Measurements from ENCODE around the gene AGAP1. TPM values are rescaled to one million over a fixed set of nuclear protein-coding genes. Genes with fewer than 3 reads are reported as not detected.

The AGAP1 gene
- total and polyA plus RNA-seq, 7 donors = 10.8 to 42.7 (median 18.6) TPM

- 83 to 87% methylated on average over 3 of the region's 3 CpGs for WGBS, 2 donors
- Histone ChIP-seq H3K9me3 (no peaks in the 10 kb centered on the region), H3K27ac (no peak overlapping the region), H3K27me3 (no peaks in the 10 kb centered on the region), H3K4me1 (no peaks in the 10 kb centered on the region), H3K4me3 (no peak overlapping the region), H3K36me3 (no peaks in the 10 kb centered on the region)
- intact Hi-C loops (cut with DNase I) = no loop called here
- no peak for DNase-seq
- no peak for TF ChIP-seq CTCF (IDR thresholded peaks at IDR 0.05)
- TF ChIP-seq POLR2AphosphoS5 (IDR thresholded peaks at IDR 0.05) = no peak
- no peak for TF ChIP-seq POLR2A (IDR thresholded peaks at IDR 0.05)
- TF ChIP-seq EP300 (IDR thresholded peaks at IDR 0.05) = no peak
These were observed 496.5 kb downstream of the AGAP1 start for GRCh38 chr2:235990344-235990743.

GRCh38 chr2:235992024-235992423 is 498.2 kb downstream of the AGAP1 start:
- Histone ChIP-seq H3K4me3 (no peak overlapping the region), H3K9me3 (no peaks in the 10 kb centered on the region), H3K27me3 (no peaks in the 10 kb centered on the region), H3K36me3 (no peaks in the 10 kb centered on the region), H3K27ac (no peak overlapping the region), H3K4me1 (no peaks in the 10 kb centered on the region)
- 96% methylated on average over 20 of the region's 20 CpGs for WGBS, 2 donors
- intact Hi-C loops (cut with DNase I) = no loop called here
- TF ChIP-seq CTCF (IDR thresholded peaks at IDR 0.05) = no peak
- TF ChIP-seq EP300 (IDR thresholded peaks at IDR 0.05) = no peak
- no peak for TF ChIP-seq POLR2A (IDR thresholded peaks at IDR 0.05)
- no peak for DNase-seq

GRCh38 chr2:235996419-235996818 is 502.6 kb downstream of the AGAP1 start:
- no peaks in the 10 kb centered on the region for H3K27me3 ChIP-seq
- H3K27ac ChIP-seq = no peak overlapping the region
- DNase-seq = no peak
- WGBS, 2 donors = 90 to 93% methylated on average over 5 of the region's 5 CpGs
- no peaks in the 10 kb centered on the region for H3K9me3 ChIP-seq
- H3K36me3 ChIP-seq = peaks cover 0 to 3% (median 0%) of the 10 kb centered on the region in 4 donors
- no peaks in the 10 kb centered on the region for H3K4me1 ChIP-seq
- intact Hi-C loops (cut with DNase I) = no loop called here
- no peak overlapping the region for H3K4me3 ChIP-seq
- TF ChIP-seq POLR2A (IDR thresholded peaks at IDR 0.05) = no peak
- no peak for TF ChIP-seq POLR2AphosphoS5 (IDR thresholded peaks at IDR 0.05)
- TF ChIP-seq CTCF (IDR thresholded peaks at IDR 0.05) = no peak

GRCh38 chr2:235999011-235999410 is 505.2 kb downstream of the AGAP1 start:
- intact Hi-C loops (cut with DNase I) = no loop called here
- H3K9me3 ChIP-seq = no peaks in the 10 kb centered on the region

More at GRCh38 chr2:235999011-235999410, 505.2 kb downstream of the AGAP1 start:
- no peak for DNase-seq
- Histone ChIP-seq H3K36me3 (peaks cover 0 to 3% (median 0%) of the 10 kb centered on the region in 4 donors), H3K27ac (no peak overlapping the region), H3K4me1 (no peaks in the 10 kb centered on the region), H3K4me3 (no peak overlapping the region), H3K27me3 (no peaks in the 10 kb centered on the region)
- 95% methylated on average over 2 of the region's 2 CpGs for WGBS, 2 donors
- no peak for TF ChIP-seq POLR2A (IDR thresholded peaks at IDR 0.05)
- no peak for TF ChIP-seq EP300 (IDR thresholded peaks at IDR 0.05)
- no peak for TF ChIP-seq CTCF (IDR thresholded peaks at IDR 0.05)
- TF ChIP-seq POLR2AphosphoS5 (IDR thresholded peaks at IDR 0.05) = no peak

Measured in sigmoid colon (tissue), 7 donors.